ENCODE measurements around the gene SHROOM3.

SHROOM3 gene

DNA sequence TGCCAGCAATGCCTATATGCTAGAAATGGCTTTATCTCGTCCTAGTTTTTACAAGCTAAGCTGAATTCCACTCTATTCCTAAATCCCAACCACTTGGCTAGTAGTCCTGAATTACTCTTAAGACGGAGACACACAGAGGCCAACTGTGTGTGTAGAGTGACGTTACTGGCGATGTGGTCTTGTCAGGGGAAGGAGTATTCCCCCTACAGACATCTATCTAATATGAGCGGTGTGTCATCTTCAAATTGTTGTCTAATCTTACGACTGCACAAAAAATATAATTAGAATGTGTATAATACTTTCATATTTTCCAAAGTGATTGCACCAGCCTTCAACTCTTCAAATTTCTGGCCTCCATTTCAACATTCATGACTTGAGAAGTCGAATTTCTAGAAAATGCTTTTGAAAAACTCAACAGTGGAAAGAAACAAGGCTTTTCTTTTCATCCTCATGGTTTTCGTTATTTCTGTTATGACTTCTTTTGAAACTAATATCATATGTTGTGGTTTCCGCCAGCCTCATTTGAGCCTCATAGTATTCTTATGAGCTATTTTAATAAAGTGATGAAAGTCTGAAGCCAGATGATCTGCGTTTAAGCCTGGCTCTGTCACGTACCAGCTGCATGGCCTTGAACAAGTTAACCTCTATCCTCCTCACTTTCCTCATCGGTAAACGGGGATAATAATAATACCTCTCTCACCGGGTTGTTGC lies 330.6 kb downstream of the SHROOM3 start:
- H3K4me3 ChIP-seq (ENCODE audit: low read depth, low read length), result no peak overlapping the region
- DNase-seq (ENCODE audit: low read depth, low spot score), result no peak
- ChIA-PET CTCF (interaction anchor here (0.6 to 2.0 kb wide), 3 partner anchors 8 to 438 kb away, joined by 3 to 9 read pairs (median 3); no protein-coding TSS in a partner anchor), POLR2A (interaction anchor here (0.9 to 1.8 kb wide), 7 partner anchors 17 to 278 kb away, joined by 3 to 6 read pairs (median 3); partner anchors contain the start of gene SEPTIN11)
- TF ChIP-seq, protein P1, sequence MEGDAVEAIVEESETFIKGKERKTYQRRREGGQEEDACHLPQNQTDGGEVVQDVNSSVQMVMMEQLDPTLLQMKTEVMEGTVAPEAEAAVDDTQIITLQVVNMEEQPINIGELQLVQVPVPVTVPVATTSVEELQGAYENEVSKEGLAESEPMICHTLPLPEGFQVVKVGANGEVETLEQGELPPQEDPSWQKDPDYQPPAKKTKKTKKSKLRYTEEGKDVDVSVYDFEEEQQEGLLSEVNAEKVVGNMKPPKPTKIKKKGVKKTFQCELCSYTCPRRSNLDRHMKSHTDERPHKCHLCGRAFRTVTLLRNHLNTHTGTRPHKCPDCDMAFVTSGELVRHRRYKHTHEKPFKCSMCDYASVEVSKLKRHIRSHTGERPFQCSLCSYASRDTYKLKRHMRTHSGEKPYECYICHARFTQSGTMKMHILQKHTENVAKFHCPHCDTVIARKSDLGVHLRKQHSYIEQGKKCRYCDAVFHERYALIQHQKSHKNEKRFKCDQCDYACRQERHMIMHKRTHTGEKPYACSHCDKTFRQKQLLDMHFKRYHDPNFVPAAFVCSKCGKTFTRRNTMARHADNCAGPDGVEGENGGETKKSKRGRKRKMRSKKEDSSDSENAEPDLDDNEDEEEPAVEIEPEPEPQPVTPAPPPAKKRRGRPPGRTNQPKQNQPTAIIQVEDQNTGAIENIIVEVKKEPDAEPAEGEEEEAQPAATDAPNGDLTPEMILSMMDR (IDR thresholded peaks at IDR 0.05; ENCODE audit: insufficient read depth, low read length, missing control alignments), result no peak

GRCh38 chr4:76767983-76768382 lies 333.0 kb downstream of the SHROOM3 start:
- POLR2A ChIA-PET, result interaction anchor here (1.0 kb wide), 1 partner anchor 15 kb away, joined by 3 read pairs; no protein-coding TSS in a partner anchor
- DNase-seq (ENCODE audit: low read depth, low spot score), result no peak
- CTCF ChIA-PET, result interaction anchor here (0.9 to 2.2 kb wide), 4 partner anchors 8 to 277 kb away, joined by 3 to 7 read pairs (median 4); no protein-coding TSS in a partner anchor

DNA sequence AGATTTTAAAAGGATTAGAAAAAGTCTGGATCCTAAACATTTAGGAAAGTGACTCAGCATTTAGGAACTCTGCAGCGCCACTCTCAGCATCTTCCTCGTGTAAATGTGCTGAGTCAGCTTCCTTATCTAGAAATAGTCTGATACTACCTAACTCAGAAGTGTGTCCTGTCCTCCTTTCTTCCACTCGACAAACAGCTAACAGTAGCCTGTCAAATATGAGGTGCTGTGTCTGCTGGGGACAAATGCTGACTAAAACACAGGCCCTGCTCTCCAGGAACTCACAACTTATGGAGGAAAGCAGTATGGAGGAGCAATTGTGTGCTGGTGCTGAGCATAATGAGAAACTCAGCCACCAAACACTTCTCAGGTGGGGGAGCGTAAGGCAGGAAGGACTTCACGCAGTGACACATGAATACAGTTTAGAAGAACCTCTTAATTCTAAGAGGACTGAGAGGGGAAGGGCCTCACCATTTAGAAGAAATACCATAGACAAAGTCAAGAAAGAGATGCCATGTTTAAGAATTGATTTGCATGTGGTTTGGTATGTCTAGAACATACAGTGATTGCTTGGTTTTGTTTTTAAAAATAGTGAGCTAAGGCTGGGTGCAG lies 337.6 kb downstream of the SHROOM3 start:
- DNase-seq (ENCODE audit: low read depth, low spot score), result no peak
- ChIA-PET CTCF (interaction anchor here (1.0 to 1.4 kb wide), 3 partner anchors 14 to 264 kb away, joined by 3 to 5 read pairs (median 4); no protein-coding TSS in a partner anchor), POLR2A (interaction anchor here (1.0 to 1.1 kb wide), 2 partner anchors 177 to 180 kb away, joined by 3 to 4 read pairs; no protein-coding TSS in a partner anchor)
- TF ChIP-seq, protein P1 (IDR thresholded peaks at IDR 0.05; ENCODE audit: insufficient read depth, low read length, missing control alignments), result no peak
- no peak overlapping the region for H3K4me3 ChIP-seq (ENCODE audit: low read depth, low read length)

More at GRCh38 chr4:76767983-76768382, 333.0 kb downstream of the SHROOM3 start:
- TF ChIP-seq, protein P1 (IDR thresholded peaks at IDR 0.05; ENCODE audit: insufficient read depth, low read length, missing control alignments), result no peak
- no peak overlapping the region for H3K4me3 ChIP-seq (ENCODE audit: low read depth, low read length)

GRCh38 chr4:76773766-76774165 lies 338.7 kb downstream of the SHROOM3 start:
- no peak overlapping the region for H3K4me3 ChIP-seq (ENCODE audit: low read depth, low read length)
- POLR2A ChIA-PET, result no interaction called here
- DNase-seq (ENCODE audit: low read depth, low spot score), result no peak
- TF ChIP-seq, protein P1 (IDR thresholded peaks at IDR 0.05; ENCODE audit: insufficient read depth, low read length, missing control alignments), result no peak
- CTCF ChIA-PET, result no interaction called here

GRCh38 chr4:76779740-76780459 lies 344.9 kb downstream of the SHROOM3 start:
- POLR2A ChIA-PET, result interaction anchor here (1.2 kb wide), 1 partner anchor 169 kb away, joined by 4 read pairs; the partner anchor contains the start of gene SEPTIN11
- TF ChIP-seq, protein P1 (IDR thresholded peaks at IDR 0.05; ENCODE audit: insufficient read depth, low read length, missing control alignments), result no peak
- CTCF ChIA-PET, result interaction anchor here (1.0 to 1.7 kb wide), 3 partner anchors 9 to 27 kb away, joined by 3 to 7 read pairs (median 4); no protein-coding TSS in a partner anchor
- no peak for DNase-seq (ENCODE audit: low read depth, low spot score)
- H3K4me3 ChIP-seq (ENCODE audit: low read depth, low read length), result no peak overlapping the region
